GM12891 (cell line): ENCODE measurements around the gene PPP1R7.

Experiments
- DNase-seq: peaks from one replicate; pipeline ENCODE4 v3.0.0; 2011; ENCODE audit warnings: low spot score; ENCODE audit not compliant: insufficient read length
- FAIRE-seq: peaks from 2 replicates; lab custom pipeline; 2011; peaks lifted over from hg19 to GRCh38; lab: Jason Lieb, UNC
- PAX5 ChIP-seq: IDR thresholded peaks from 2 replicates; pipeline ENCODE4 v1.6.1; 2011; ENCODE audit warnings: low read length, moderate library complexity, mild to moderate bottlenecking; ENCODE audit not compliant: insufficient read depth, severe bottlenecking
- POLR2A ChIP-seq: IDR thresholded peaks from 2 replicates; pipeline ENCODE4 v1.6.1; 2011; ENCODE audit warnings: low read depth, low read length, control low read depth
- POLR2AphosphoS5 ChIP-seq: IDR thresholded peaks from 2 replicates; pipeline ENCODE4 v1.6.1; 2011; ENCODE audit warnings: low read depth, low read length, control low read depth
- POU2F2 ChIP-seq: IDR thresholded peaks from 2 replicates; pipeline ENCODE4 v1.6.1; 2011; ENCODE audit warnings: low read depth, mild to moderate bottlenecking, control low read depth, low read length, moderate library complexity
- SPI1 ChIP-seq: IDR thresholded peaks from 2 replicates; pipeline ENCODE4 v1.6.1; 2011; ENCODE audit warnings: low read depth, low read length, control low read depth
- TAF1 ChIP-seq: IDR thresholded peaks from 2 replicates; pipeline ENCODE4 v1.6.1; 2011; ENCODE audit warnings: low read depth, low read length, control low read depth

The PPP1R7 gene

DNA sequence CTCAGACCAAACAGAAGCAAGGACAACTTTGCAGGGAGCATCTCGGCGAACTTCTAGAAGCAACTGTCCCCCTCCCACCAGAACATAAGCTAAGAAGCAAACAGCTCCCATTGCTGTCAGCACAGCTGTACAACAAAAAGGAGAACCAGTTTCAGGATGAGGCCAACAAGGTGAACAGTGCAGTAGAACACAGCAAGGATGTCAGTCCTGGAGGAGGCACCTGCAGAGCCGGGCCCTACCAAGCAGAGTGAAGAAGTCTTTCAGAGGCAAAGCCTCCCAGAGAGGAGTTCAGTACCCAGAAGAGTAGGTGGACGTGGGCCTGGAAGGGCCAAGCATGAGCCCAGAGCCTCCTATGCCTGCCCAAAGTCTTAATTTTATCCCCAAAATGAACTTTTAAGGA lies 2.0 kb upstream of the PPP1R7 start:
- FAIRE-seq (peak; percentile 75), DNase-seq (no peak)
- no peak for TF ChIP-seq PAX5
- no peak for TF ChIP-seq POU2F2
- no peak for TF ChIP-seq SPI1
- TF ChIP-seq TAF1: no peak
- TF ChIP-seq POLR2A: no peak
- TF ChIP-seq POLR2AphosphoS5: no peak

DNA sequence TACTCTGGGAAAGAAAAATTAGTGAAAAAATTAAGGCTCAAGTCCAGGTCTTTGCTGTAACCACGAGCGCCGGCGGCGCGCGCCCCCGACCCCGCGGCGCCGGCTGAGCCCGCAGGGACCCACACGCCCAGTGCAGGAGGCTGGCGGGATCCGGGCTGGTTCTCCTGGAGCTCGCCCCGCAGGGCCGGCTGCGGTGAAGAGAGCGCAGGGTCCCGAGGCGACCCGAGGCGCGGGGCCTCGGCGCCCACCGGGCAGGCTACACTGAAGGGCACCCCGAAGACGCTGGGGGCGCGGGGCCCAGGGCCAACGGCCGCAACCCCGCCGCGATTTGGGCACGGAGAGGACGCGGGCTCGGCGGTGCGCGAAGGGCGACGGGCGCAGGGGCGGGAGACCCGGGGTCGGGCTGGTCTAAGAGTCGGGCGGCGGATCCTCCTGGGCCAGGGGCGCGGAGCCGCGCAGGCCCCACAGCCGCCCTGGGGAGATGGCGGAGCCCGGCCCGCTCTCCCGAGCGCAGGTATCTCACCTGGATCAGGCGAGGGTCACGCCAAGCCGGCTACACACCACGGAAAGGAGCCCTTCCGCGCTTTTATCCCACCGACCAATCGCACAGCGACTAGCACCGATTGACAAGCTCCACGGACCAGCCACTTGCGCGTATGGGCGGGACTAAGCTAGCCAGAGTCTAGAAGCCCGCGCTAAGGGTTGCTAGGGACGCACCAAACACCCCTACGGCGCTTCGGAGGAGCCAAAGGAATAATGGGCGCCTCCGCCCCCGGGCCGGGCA lies 1.2 kb upstream of the PPP1R7 start, which contains the start of gene PASK:
Gene PASK, minus strand, starts transcription at position 582 of the 784 bp plus-strand sequence. CDS start 6,440 bp downstream, outside the sequence.
- DNase-seq (peak; percentile 89), FAIRE-seq (peak; percentile 96)
- TF ChIP-seq SPI1: no peak
- no peak for TF ChIP-seq POU2F2
- TF ChIP-seq POLR2A: no peak
- TF ChIP-seq PAX5: no peak
- no peak for TF ChIP-seq TAF1
- no peak for TF ChIP-seq POLR2AphosphoS5

- TF ChIP-seq TAF1 (0 out of 2 replicates have a peak, but pooled peaks have one; percentile 13), SPI1 (no peak), POLR2AphosphoS5 (no peak), POU2F2 (0 out of 2 replicates have a peak, but pooled peaks have one; percentile 5)
- FAIRE-seq: no peak
- DNase-seq: no peak
Measured at GRCh38 chr2:241149675-241149924, 667 bp upstream of the PPP1R7 start.

- TF ChIP-seq POLR2A (no peak), POLR2AphosphoS5 (no peak), PAX5 (no peak), SPI1 (no peak), POU2F2 (no peak), TAF1 (no peak)
- DNase-seq (no peak), FAIRE-seq (no peak)
Measured at GRCh38 chr2:241150660-241151530, 628 bp downstream of the PPP1R7 start.

DNA sequence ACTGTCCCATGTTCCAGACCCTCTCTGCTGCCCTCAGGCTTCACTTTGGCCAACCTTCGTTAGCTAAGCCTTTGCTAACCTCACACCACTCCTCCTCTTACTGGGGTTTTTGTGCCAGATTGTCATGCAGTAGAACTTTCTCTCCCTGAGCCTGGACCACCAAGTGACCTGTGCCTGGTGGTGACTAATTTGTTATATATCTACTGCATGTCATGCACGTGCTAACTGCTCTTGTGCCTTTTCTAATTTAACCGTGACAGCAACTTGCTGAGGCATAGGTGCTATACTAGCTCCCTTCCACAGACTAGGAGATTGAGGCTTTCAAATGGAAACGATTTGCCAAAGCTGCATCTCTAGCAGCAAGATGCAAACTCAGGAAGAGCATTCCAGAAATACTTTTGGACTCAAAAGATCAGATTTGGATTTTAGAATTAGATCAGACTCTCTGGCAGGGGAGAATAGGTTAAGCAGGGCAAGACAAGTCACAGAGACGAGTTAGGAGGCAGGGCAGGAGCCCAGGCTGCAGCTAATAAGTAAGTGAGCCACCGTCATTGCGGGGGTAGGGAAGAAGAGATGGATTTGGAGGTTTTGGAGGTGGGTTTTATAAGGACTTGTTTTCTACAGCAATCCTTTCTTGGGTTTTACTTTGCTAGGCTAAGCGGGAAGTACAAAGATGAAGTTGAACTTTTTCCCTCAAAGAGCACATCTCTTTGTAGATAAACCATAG lies 1.8 kb downstream of the PPP1R7 start:
- FAIRE-seq (peak; percentile 35), DNase-seq (no peak)
- TF ChIP-seq TAF1: no peak
- no peak for TF ChIP-seq POLR2AphosphoS5
- no peak for TF ChIP-seq POLR2A

GRCh38 chr2:241153616-241154015 lies 3.3 kb downstream of the PPP1R7 start:
- TF ChIP-seq POLR2A (no peak), SPI1 (no peak), POU2F2 (no peak), POLR2AphosphoS5 (no peak), PAX5 (no peak), TAF1 (no peak)
- FAIRE-seq (no peak), DNase-seq (no peak)

GRCh38 chr2:241154915-241155314 lies 4.6 kb downstream of the PPP1R7 start:
- FAIRE-seq: no peak

GRCh38 chr2:241155936-241156335 lies 5.7 kb downstream of the PPP1R7 start:
- FAIRE-seq: no peak
- DNase-seq: no peak
- TF ChIP-seq TAF1: no peak
- TF ChIP-seq POU2F2: no peak

More at GRCh38 chr2:241154915-241155314, 4.6 kb downstream of the PPP1R7 start:
- no peak for DNase-seq
- TF ChIP-seq PAX5: no peak
- TF ChIP-seq POLR2AphosphoS5: no peak
- no peak for TF ChIP-seq TAF1
- no peak for TF ChIP-seq POLR2A
- TF ChIP-seq SPI1: no peak
- no peak for TF ChIP-seq POU2F2

- no peak for DNase-seq
- no peak for TF ChIP-seq POU2F2
- no peak for TF ChIP-seq TAF1
- peak; percentile 79 for TF ChIP-seq SPI1
- TF ChIP-seq POLR2AphosphoS5: no peak
- no peak for FAIRE-seq
Measured at GRCh38 chr2:241156971-241157441, 6.7 kb downstream of the PPP1R7 start.
